Left lung (tissue), 10 donors: ENCODE results near the gene RAB28. TPM values are rescaled to one million over a fixed set of nuclear protein-coding genes. Genes with fewer than 3 reads are reported as not detected.

Source experiments
- ATAC-seq: fragments of 200-7000 bp; cut with Tn5 transposase; one replicate; pipeline ENCODE4 v1.9.1; 2020; ENCODE audit warnings: moderate library complexity
- DNase-seq, 4 donors: peaks; one replicate each; pipeline ENCODE4 v3.0.0-alpha.2; 2013 to 2020
- H3K27ac ChIP-seq, 2 donors: fragments of 200-600 bp; sonication (generic) in 1 of 2; one replicate each; pipeline versions ENCODE4 v1.5.0 to v1.8.0; 2020 to 2021
- H3K27me3 ChIP-seq, 2 donors: fragments of 200-600 bp; sonication (generic) in 1 of 2; one replicate each; pipeline versions ENCODE4 v1.5.0 to v1.8.0; 2020 to 2021
- H3K36me3 ChIP-seq, 2 donors: fragments of 200-600 bp; sonication (generic) in 1 of 2; one replicate each; pipeline versions ENCODE4 v1.5.0 to v1.8.0; 2020 to 2021
- H3K4me1 ChIP-seq, 2 donors: fragments of 200-600 bp; one replicate each; pipeline ENCODE4 v1.8.0; 2021
- H3K4me3 ChIP-seq, 2 donors: fragments of 200-600 bp; sonication (generic) in 1 of 2; one replicate each; pipeline versions ENCODE4 v1.5.0 to v1.8.0; 2020 to 2021; ENCODE audit warnings: mild to moderate bottlenecking in 1 of 2
- H3K9me3 ChIP-seq, 2 donors: fragments of 200-600 bp; sonication (generic) in 1 of 2; one replicate each; pipeline versions ENCODE4 v1.5.0 to v1.8.0; 2020 to 2021
- intact Hi-C, 2 donors: fragments of 100-400 bp; cut with DNase I; formaldehyde crosslinking; loops; one replicate each; pipeline versions ENCODE4 v1.11.2 to v1.14.2; 2022
- polyA plus RNA-seq, 6 donors: library from polyadenylated mRNA; unstranded; fragments of 120-200 nt; gene quantifications; one replicate each; pipeline ENCODE4 v1.2.1, GENCODE V29; 2013; ENCODE audit not compliant: insufficient read length in 6 of 6
- total RNA-seq, 2 donors: library from RNA; stranded (reverse); fragmentation: NEBNext Ultra II Directional; extraction: Animal tissue kit (Norgen Biotek cat#: 25700); gene quantifications; one replicate each; pipeline ENCODE4 v1.2.1, GENCODE V29; 2021
- TF ChIP-seq, protein P1 (sequence below), 2 donors: fragments of 200-600 bp; sonication (generic) in 1 of 2; IDR thresholded peaks; one replicate each; pipeline versions ENCODE4 v1.5.0 to v1.8.0; 2021; ENCODE audit warnings: antibody characterized with exemption in 2 of 2
- donor health status: DM: no; HTN: yes; CAD: no.
- donor health status: DM: no; HTN: no; CAD: no.

RAB28 gene
- total and polyA plus RNA-seq, 8 donors: 12.2 to 33.4 (median 30.6) TPM

DNA sequence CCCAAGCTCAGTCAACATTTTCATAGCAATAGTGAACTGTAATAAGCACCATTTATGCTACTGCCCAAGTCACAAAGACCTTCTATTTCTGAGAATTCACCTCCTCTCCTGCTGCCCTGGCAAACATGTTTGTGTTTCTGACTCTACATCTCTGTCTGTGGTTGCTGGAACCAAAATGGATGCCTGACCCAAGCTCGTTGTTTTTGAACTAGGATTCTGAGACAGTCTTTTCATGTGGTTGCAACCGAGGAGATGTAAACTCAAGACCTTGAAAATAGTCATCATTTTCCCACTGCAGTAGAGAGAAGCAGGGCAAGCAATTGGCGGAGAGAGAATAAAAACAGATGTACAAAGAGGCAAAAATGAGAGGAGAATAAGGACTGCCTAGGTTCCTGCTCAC, 160.2 kb downstream of the RAB28 start:
- H3K27me3 ChIP-seq: no peaks in the 10 kb centered on the region
- intact Hi-C loops: no loop called here
- H3K27ac ChIP-seq: no peak overlapping the region
- peaks cover 0 to 18% of the 10 kb centered on the region in 2 donors for H3K9me3 ChIP-seq
- H3K4me3 ChIP-seq: no peak overlapping the region
- TF ChIP-seq, protein P1, sequence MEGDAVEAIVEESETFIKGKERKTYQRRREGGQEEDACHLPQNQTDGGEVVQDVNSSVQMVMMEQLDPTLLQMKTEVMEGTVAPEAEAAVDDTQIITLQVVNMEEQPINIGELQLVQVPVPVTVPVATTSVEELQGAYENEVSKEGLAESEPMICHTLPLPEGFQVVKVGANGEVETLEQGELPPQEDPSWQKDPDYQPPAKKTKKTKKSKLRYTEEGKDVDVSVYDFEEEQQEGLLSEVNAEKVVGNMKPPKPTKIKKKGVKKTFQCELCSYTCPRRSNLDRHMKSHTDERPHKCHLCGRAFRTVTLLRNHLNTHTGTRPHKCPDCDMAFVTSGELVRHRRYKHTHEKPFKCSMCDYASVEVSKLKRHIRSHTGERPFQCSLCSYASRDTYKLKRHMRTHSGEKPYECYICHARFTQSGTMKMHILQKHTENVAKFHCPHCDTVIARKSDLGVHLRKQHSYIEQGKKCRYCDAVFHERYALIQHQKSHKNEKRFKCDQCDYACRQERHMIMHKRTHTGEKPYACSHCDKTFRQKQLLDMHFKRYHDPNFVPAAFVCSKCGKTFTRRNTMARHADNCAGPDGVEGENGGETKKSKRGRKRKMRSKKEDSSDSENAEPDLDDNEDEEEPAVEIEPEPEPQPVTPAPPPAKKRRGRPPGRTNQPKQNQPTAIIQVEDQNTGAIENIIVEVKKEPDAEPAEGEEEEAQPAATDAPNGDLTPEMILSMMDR (IDR thresholded peaks at IDR 0.05): no peak
- peaks cover 0 to 8% of the 10 kb centered on the region in 2 donors for H3K36me3 ChIP-seq
- DNase-seq: no peak
- no peak for ATAC-seq
- H3K4me1 ChIP-seq: no peaks in the 10 kb centered on the region

DNA sequence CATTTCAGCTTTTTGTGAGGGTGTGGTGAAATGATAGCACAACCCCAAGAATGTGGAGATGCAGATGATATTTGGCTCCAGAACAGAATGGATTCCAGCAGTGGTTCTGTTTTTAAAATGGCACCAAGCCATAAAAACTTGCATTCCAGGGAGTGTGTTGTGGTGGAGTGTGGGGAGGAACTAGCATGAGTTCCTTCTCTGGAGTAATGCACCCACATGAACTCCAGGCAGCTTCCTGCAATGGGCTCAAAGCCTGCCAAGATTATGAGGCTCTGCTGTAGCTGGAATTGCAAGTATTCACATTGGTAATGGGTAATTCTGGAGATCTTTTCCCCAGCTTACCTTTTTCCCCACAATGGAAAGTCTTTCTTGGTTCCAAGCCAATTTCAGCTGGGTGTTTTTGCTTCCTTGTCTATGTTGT, 161.4 kb downstream of the RAB28 start:
- H3K4me1 ChIP-seq: no peaks in the 10 kb centered on the region
- H3K27ac ChIP-seq: no peak overlapping the region
- H3K4me3 ChIP-seq: no peak overlapping the region
- intact Hi-C loops: no loop called here
- H3K9me3 ChIP-seq: peaks cover 0 to 18% of the 10 kb centered on the region in 2 donors
- H3K36me3 ChIP-seq: peaks cover 0 to 8% of the 10 kb centered on the region in 2 donors
- no peak for ATAC-seq
- TF ChIP-seq, protein P1 (IDR thresholded peaks at IDR 0.05): no peak
- H3K27me3 ChIP-seq: no peaks in the 10 kb centered on the region
- no peak for DNase-seq

Other genes with a start within 250 kb of the RAB28 start
- gene NKX3-2, start 60.2 kb upstream of the RAB28 start, total RNA-seq: not detected
- under 1 TPM in 5 of 6 donors, not detected in 1; 0.09 to 0.44 (median 0.13) TPM for gene NKX3-2, start 60.2 kb upstream of the RAB28 start, polyA plus RNA-seq
- 10 to 100 TPM; 25.9 to 33.8 TPM for gene BOD1L1, start 143.4 kb upstream of the RAB28 start, total RNA-seq
- 10 to 100 TPM; 55.7 to 78.0 (median 64.4) TPM for gene BOD1L1, start 143.4 kb upstream of the RAB28 start, polyA plus RNA-seq